Effector CD4-positive, alpha-beta T cell (primary cell): Measurements from ENCODE around the gene MYRIP.
"Not testable (repeated sequence)": the region's sequence is repeated elsewhere in the genome, so short reads cannot be mapped to it uniquely, and the experiment has no call there.

Source experiments
- DNase-seq: peaks from one replicate; pipeline ENCODE4 v3.0.0-alpha.2; 2020

Gene MYRIP

GRCh38 chr3:40088527-40089170 is 279.2 kb downstream of the MYRIP start:
- no peak for DNase-seq

DNA sequence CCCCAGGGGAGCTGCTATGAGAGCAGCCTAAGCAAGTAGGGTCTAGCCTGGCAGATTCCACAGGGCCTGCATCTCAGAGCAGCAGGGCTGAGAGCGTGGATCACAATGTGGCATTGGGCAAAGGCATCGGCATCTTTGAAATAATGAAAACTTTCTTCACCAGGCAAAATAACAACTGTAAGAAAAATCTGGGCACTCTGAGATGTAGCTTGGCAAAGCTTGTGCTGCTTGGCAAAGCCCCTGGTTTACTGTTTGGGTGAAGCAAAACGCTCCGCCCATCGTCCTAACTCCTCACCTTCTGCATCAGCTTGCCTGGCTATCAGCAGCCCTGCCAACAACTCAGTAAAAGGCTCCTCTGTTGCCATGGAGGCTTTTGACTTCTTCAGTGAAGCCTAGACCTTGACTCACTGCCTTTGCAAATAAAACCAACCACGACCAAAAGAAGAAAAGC is 287.3 kb downstream of the MYRIP start:
- DNase-seq: no peak

- DNase-seq: no peak
These were observed 288.0 kb downstream of the MYRIP start for GRCh38 chr3:40097131-40098117.

- DNase-seq: no peak
These were observed 288.9 kb downstream of the MYRIP start for GRCh38 chr3:40098261-40098759.

DNA sequence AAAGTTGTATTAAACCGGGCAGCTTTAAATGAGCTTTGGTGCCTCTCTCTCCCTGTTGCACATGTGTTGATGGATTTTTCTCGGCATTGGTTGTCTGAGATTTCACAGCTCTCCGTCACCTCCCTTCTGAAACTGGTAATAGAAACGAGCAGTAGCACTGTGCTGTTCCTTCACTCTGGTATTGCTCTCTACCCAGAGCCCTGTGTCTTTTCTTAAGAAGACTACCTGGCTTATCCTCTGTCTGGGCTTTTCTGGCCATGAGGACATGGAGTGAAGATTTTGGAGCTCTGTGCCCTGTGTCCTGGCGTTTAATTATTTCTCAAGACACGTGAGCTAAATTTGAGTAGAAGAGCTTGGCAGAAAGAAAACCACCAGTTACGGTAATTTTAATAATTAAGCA is 290.5 kb downstream of the MYRIP start:
- DNase-seq: no peak

- DNase-seq: no peak
These were observed 292.8 kb downstream of the MYRIP start for GRCh38 chr3:40102182-40102581.

GRCh38 chr3:40103829-40104228 is 294.4 kb downstream of the MYRIP start:
- DNase-seq: no peak

- no peak for DNase-seq
These were observed 295.0 kb downstream of the MYRIP start for GRCh38 chr3:40104441-40104840.

DNA sequence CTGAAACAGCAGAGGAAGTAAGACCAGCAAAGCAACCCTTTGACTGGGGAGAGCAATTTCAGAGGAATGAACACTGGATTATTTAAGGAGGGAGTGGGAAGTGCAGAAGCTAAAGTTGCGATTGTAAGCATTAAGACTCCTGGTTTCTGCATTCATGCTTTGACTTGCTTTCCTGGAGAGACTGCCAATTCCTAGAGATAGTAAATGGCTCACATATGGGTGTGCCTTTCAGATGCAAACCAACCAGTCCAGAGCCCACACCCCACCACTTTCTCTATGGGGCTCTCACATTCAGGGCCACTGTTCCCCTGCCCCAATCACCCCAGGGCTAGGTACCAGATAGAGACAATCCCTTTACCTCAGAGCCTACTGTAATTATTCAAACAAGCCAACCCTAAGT is 299.2 kb downstream of the MYRIP start:
- no peak for DNase-seq

DNA sequence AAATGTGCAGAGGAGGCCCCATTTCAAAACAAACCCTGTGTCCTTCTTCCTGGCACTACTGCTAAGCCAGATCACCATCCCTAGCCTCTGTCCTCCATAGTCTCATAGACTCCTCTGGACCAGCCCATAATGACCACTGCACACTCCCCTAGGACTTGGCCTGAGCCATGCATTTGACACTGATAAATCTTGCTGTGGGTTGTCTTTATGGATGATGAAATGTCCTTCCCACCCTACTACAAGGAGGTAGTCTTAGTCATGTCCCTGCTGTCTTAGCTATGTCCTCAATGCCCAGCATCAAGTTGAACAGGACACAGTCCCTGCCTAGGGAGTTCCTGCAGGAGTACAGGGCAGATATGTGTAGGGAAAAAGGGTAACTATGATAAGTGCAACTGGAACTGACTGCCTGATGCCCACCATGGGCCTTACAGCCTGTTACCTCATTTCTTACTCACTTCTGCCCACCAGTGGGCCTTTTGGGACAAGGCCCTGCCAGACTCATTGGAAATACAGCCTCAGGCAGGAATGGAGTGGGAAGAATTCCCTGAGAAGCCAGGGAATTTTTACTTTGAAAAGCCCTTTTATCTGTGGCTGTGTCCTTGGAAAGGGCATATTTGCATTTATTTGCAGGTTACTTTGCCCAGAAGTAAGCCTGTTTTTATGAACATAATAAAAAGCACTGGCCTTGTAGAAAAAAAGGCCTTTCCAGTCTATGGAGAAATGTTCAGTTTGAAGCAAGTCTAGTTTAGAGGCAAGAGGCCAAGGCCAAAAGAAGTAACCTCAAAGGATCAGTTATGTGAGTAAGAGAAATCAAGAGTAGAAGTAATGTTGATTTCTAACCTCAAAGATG is 300.5 kb downstream of the MYRIP start:
- DNase-seq: no peak

GRCh38 chr3:40116478-40117177 is 307.2 kb downstream of the MYRIP start:
- DNase-seq: no peak

GRCh38 chr3:40118091-40118490 is 308.7 kb downstream of the MYRIP start:
- no peak for DNase-seq

- no peak for DNase-seq
These were observed 310.8 kb downstream of the MYRIP start for GRCh38 chr3:40120067-40120692.

GRCh38 chr3:40120806-40121205 is 311.4 kb downstream of the MYRIP start:
- DNase-seq: no peak

DNA sequence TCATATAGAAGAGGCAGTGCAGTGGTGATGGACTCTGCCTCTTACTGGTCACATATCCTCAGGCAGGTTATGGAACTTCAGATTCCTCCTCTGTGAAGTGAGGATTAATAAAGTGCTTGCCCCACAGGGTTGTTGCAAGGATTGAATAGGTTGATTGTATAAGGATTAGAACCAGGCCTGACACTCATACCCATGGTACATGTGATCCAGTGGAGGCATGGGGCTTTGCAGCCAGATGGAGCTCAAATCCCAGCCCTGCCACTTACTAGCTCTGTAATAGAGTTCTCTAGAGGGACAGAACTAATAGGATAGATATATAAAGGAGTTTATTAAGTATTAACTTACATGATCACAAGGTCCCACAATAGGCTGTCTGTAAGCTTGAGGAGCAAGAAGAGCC is 315.5 kb downstream of the MYRIP start:
- no peak for DNase-seq

DNA sequence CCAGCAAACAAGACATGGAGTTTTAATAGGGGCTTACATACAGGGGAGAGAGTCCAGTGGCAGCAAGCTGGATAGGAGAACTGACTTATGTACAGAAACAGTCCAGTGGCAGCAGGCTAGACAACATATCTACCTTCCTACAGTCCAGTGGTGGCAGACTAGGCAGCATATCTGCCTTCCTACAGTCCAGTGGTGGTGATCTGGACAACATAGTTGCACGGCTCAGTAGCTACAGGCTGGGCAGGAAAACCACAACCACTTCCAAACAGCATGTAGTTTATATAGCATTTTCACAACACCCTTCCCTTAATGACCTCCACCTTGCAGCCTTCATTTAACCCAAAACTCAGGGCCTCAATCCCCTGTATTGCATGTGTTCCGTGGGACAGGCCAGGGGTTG is 318.8 kb downstream of the MYRIP start:
- no peak for DNase-seq

- DNase-seq: no peak
These were observed 320.1 kb downstream of the MYRIP start for GRCh38 chr3:40129510-40129909.

DNA sequence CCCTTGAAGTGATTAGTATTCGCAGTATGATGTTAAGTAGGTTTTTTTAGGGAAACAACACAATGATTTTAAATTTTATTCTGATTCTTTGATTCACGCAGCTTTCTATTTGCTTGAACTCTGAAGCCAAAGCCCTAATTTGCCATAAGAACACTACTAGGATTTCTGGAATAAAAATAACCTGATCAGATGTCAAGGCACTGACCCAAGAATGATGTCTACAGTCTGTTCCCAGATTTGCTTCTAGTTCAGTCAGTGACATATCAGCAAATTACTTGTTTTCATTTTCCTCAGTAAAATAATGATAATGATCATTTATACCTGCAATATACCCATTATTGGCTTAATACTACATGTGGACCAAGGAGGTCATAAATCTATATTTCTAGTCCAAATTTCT is 320.6 kb downstream of the MYRIP start:
- no peak for DNase-seq

DNA sequence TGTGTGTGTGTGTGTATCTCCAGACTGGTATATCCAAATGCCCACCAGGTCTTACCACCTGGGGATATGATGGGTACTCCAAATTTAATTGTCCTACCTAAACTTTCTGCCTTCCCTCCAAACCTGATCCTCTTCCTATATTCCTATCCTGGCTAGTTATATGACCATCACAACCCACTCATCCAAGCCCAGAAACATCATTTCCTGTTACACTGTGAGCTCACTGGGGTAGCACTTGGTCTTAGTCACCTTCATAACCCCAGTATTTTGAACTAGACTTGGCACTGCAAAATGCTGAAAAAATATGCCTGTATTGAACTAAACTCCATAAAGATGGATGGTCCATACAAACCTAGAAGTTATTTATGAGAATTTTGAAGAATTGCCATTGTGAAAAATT is 321.3 kb downstream of the MYRIP start:
- no peak for DNase-seq

DNA sequence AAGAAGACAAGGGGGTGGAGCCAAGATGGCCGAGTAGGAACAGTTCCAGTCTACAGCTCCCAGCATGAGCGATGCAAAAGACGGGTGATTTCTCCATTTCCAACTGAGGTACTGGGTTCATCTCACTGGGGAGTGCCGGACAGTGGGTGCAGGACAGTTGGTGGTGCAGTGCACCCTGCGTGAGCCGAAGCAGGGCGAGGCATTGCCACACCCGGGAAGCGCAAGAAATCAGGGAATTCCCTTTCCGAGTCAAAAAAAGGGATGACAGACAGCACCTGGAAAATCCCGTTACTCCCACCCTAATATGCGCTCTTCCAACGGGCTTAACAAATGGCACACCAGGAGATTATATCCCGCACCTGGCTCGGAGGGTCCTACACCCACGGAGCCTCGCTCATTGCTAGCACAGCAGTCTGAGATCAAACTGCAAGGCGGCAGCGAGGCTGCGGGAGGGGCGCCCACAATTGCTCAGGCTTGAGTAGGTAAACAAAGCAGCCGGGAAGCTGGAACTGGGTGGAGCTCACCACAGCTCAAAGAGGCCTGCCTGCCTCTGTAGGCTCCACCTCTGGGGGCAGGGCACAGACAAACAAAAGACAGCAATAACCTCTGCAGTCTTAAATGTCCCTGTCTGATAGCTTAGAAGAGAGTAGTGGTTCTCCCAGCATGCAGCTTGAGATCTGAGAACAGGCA is 324.6 kb downstream of the MYRIP start:
- not testable (repeated sequence) for DNase-seq
